GM18498 (cell line): ENCODE measurements around the gene GFPT2.
"Not testable (repeated sequence)": the region's sequence is repeated elsewhere in the genome, so short reads cannot be mapped to it uniquely, and the experiment has no call there.

Experiments used
- ATAC-seq: cut with Tn5 transposase; IDR thresholded peaks from one replicate; pipeline ENCODE4 v1.9.1; 2021; ENCODE audit warnings: mild to moderate bottlenecking, moderate library complexity; ENCODE audit not compliant: unreplicated experiment

The GFPT2 gene

DNA sequence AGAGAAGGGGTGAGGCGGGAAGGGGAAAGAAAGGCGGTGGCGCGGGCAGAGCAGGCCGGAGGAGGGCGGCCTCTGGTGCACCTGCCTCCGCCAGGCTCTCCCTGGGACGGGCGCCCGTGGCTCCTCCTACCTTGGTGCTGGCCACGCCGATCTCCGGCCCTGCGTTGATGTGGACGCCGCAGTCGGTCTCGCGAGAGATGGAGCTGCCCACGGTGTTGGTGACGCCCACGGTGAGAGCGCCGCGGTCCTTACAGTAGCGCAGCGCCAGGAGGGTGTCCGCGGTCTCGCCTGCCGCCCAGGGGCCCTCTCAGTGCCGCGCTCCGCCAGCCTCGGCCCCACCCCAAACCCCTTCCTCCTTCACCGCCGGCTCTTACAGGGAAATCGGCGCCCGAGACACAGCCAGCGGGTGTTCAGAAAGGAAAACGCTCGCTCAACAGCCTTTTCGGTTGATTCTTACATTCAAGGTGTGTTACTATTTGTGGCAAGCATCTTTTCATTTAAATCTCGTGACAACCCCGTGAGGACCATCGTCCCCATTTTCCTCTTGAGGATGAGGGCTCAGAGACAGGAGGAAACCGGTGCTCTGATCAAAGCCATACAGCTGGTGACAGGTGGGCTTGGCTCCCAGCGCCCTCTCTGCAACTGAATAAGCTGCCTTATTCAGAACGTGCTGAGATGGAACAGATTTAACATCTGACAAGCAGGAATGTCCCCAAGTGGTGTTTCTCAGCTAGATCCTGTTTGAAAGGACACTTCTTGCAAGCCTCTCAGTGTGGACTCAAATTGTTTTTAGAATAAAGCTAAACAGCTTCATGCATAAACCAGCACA lies 39.2 kb downstream of the GFPT2 start:
- ATAC-seq = no peak

DNA sequence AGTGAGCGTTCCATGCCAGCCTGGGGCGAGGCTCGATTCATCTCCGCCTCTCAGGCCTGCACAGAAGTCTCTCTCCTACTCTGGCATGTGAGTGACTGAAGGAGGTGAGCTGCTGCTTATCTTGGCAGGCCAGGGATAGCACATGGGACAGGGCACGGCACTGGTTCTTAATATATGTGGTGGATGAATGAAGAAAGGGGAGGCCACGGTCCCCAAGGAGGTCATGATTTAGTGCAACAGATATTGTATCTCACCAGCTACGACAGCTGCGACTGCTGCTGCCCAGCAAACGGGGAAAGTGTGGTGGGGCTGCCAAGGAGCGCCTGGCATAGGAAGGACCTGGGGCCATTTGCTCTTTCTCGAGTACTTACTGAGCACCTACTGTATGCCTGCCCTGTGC lies 41.9 kb downstream of the GFPT2 start:
- ATAC-seq = no peak

DNA sequence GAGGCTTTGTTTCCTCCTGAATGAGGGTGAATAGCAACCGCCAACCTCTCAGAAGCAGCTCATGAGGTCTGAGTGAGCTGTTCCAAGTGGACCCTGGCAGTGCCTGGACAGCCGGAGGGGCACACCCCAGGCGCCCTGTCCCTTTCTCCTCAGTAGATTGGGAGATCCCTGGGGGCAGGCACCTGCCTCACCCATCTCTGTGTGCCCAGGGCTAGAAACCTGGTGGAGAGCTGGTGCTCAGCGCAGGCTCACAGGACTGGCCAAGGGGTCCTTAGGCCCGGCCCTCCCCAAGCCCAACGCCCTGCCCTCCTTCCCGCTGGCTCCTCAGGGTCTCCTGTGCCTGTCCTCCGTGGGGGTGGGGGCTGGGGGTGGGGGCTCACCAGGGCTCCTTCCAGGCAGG lies 46.3 kb downstream of the GFPT2 start:
- ATAC-seq = no peak

DNA sequence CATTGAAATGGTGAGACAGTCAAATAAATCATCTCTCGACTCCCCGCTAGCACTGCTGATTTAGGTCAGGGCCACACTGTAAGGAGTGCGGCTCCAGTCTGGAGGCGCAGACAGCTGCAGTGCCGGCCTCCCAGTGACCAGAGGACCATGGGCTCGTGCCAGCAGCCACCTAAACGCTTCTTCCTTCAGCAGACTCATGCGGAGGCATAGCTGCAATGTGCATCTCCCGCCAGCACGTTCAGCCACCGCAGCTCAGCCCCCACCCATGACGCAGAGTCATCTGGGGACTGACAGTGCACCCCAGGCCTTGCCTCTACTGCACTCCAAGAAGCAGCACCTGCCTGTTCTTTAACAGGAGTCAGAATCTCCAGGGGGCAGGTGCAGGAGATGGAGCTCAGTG lies 47.7 kb downstream of the GFPT2 start:
- ATAC-seq = no peak

DNA sequence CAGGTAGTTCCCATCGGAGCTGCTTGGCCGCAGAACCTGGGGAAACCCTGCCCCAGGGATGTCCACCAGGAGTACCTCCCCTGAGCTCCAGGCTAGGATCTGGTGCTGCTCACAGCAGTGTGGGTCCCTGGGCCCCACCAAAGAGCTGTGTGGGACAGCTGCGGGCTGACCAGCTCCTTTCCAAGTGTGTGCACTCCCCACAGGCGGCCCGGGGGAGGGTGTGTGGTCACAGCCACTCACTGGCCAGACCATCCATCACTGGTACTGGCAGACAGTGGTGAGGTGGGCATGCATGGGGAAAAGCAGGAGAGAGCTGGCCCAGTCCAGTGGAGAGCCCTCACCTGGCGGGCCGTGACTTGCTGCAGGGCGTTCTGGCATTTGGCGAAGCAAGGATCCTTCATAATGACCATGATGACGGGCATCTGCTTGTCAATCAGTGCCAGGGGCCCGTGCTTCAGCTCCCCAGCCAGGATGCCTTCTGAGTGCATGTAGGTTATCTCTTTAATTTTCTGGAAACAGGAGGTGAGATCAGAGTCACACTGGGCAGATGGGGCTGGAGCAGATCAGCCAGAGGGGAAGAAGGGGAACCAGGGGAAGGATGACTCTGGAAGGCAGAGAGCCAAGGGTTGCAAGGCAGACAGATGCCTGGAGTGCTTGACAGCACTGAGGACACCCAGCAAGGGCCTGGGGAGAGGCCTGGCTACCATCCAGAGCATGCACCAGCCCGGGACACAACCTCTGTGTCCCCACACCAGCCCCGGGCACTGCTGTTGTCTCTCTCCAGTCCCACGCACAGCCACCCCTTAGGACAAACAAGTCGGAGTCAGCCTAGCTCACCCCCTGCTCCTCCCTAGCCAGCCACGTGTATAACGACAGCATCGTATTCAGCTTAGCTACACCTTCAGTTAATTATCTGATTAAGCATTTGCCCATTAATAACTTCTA lies 48.4 kb downstream of the GFPT2 start:
- no peak for ATAC-seq

DNA sequence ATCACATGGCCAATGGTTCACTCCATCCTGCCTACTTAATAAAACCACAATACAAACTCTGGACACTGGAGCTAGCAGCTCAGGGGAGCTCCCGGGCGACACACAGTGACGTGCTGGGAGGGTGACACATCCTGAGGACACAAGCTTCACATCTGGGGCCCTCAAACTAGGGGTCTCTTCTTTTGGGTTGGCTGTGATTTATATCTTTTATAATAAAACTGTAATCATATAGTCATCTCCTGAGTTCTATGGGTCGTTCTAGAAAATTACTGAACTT lies 49.2 kb downstream of the GFPT2 start:
- no peak for ATAC-seq

DNA sequence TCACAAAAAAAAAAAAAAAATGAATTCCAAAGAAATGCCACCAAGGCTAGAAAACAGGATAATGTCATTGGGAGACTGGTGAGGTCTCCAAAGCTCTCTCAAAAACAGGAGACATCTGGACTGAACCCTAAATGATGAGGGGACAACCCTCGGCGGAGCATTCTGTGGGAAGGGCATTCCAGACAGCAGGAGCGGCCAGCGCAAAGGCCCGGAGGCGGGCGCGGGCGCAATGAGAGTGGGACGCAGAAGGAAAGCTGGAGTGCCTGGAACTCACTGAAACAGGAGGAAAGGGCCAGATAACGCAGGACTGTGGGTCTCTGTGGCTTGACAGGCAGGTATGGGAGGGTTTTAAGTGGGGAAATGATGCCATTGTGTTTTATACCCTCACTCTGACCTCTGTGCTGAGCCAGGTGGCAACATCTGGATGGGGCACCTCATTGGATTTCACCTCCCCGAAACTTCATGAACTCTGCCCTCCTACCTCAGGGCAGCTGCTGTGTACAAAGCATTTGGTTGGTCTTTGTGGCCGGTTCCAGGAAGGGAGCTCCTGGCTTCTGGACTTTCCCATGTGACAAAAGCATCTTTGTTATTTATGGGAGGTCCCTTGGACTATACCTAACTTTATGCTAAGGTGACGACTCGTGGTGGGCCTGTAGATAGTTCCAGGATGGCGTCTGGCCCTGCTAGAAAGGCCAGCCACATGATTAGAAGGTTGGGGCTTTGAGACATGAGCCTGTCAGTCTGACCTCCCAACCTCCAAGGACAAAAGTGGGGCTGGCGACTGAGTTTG lies 49.7 kb downstream of the GFPT2 start:
- no peak for ATAC-seq

DNA sequence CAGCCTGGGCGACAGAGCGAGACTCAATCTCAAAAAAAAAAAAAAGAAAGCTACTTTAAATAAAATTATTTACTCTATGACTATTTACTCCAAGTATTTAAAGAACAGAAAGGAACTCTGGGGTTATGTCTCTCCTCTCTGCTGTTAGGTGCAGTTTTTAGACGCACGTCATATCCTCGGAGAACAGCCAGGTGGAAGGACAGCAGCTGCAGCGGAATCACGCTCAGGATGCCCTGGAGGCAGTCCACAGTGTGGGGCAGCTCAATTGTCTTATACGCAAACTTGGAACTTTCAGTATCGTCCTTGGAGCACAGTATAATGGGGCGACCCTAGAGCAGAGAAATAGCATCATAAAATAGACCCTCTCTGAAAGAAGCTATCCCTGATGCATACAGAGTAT lies 50.9 kb downstream of the GFPT2 start:
- ATAC-seq = no peak

DNA sequence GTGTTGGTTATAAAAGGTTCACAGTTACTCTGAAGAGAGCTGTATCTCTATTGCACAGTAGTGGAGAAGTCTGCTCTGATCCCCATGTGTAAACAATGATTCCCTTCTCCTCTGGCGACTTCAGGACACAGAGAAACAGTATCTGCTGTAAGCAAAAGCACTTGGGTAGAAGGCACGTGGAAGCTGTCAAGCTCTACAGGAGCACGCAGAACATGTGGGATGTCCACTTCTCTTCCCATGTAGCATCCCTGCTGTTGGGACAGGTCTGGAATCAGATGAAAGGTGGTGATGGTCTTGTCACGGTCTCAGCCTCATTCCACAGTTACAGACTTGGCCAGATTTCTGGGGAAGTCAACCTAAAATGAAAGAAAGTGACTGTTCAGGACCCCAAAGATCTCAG lies 51.9 kb downstream of the GFPT2 start:
- no peak for ATAC-seq

DNA sequence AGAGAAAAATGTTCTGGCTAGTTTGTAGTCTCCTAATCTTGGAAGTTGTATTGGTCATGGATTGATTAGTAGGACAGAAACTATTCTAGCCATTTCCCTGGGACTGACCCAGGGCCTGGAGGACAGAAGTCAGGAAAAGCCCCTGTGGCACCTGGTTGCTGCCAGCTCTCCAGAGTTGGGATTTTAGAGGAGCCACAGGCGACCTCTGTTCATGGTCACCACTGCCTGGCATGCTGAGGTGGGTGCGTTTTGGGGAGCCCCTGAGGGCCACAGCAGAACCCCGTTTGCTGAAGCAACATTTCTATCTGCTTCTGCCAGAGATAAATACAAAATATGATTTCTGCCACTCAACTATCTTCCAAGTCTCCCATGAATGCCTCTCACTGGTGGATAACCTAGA lies 53.6 kb downstream of the GFPT2 start:
- no peak for ATAC-seq

DNA sequence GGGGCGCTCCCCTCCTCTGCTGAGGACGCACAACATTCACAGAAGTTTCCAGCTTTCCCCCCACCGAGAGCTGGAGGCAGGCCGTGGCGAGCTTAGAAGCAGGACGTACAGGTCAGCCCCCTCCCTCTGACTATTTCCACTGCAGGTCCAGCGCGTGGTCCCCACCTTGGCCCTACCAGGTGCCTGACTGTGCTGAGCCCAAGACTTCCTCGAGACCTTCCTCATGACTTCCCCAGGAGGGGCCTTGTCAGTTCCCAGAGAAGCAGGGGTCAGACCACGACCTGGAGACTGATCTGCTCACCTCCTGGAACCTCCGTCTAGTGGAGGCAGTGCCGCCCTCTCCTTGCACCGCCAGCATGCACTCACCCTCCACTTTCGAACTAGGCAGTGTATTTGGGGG lies 54.1 kb downstream of the GFPT2 start:
- ATAC-seq = not testable (repeated sequence)

DNA sequence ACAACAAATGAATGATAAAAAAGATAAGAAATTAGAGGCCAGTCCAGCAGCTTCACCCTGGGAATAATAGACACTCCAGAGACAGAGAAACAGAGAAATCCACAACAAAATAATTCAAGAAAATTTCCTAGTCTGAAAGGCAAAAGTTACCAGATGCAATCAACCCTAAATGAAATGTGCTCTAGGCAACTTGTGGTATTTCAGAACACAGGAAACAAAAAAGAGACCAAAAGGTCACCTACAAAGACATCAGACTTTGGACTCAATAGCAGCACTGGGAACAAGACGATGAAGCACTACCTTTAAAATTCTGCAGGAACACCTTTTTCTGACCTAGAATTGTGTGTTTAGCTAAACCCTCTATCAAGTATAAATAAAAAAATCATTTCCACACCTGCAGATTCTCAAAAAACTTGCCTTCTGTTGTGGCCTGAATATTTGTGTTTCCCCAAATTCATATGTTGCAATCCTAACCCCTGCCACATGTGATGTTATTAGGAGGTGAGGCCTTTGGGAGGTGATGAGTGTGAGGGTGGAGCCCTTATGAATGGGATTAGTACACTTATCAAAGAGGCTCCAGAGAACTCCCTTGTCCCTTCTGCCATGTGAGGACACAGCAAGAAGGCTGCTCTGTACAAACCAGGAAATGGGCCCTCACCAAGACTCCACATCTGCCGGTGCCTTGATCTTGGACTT lies 55.4 kb downstream of the GFPT2 start:
- ATAC-seq = no peak

DNA sequence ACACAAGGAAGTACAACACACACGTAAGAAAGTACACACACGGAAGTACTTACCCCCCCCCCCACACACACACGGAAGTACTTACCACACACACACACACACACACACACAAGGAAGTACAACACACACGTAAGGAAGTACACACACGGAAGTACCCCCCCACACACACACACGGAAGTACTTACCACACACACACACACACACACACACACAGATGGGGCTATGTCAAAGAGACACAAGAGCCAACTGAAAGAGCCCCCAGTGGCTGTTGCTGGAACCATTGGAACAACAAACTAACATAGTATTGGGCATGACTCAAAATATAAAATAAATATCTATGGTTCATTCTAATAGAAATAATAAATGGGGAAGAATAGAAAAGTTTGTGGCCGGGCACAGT lies 56.4 kb downstream of the GFPT2 start:
- ATAC-seq = no peak

DNA sequence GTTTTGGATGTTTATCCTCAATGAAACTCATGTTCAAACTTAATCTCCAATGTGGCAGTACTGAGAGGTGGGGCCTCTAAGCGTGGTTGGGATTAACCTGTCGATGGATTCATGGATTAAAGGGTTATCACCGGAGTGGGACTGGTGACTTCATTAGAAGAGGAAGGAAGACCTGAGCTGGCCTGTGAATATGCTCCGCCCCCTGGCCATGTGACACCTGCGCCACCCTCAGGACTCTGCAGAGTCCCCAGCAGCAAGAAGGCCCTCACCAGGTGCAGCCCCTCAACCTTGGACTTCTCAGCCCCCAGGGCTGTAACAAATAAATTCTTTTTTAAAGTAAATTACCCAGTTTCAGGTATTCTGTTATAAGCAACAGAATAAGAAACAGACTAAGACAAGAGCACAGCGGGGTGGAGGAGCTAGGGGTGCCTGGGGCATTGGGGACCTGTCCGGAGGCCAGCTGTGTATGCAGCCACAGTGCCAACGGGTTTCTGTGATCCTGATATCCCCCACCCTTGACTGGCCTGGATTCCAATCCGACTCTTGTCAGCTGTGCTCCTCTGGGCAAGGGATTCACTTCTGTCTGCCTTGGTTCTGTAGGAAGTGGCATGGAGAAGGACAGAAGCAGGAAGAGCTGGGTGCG lies 58.1 kb downstream of the GFPT2 start:
- no peak for ATAC-seq

DNA sequence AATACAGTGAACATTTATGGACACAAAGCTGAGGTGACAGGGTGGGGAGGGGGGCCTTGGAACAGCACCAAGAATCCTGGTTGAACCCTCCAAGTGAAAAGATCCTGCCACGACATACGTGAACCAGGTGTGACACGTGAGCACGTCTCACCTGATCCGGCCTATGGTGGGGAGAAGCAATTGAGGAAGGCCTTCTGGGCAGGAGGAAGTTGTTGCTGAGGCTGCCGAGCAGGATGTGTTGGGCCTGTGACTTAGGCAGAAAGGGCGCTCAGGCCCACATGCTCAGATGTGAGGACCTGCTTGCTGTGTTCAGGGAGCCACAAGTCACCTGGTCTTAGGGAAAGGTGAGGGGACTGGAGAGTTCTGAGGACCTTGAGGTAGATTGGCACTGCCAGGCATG lies 58.7 kb downstream of the GFPT2 start:
- ATAC-seq = no peak

DNA sequence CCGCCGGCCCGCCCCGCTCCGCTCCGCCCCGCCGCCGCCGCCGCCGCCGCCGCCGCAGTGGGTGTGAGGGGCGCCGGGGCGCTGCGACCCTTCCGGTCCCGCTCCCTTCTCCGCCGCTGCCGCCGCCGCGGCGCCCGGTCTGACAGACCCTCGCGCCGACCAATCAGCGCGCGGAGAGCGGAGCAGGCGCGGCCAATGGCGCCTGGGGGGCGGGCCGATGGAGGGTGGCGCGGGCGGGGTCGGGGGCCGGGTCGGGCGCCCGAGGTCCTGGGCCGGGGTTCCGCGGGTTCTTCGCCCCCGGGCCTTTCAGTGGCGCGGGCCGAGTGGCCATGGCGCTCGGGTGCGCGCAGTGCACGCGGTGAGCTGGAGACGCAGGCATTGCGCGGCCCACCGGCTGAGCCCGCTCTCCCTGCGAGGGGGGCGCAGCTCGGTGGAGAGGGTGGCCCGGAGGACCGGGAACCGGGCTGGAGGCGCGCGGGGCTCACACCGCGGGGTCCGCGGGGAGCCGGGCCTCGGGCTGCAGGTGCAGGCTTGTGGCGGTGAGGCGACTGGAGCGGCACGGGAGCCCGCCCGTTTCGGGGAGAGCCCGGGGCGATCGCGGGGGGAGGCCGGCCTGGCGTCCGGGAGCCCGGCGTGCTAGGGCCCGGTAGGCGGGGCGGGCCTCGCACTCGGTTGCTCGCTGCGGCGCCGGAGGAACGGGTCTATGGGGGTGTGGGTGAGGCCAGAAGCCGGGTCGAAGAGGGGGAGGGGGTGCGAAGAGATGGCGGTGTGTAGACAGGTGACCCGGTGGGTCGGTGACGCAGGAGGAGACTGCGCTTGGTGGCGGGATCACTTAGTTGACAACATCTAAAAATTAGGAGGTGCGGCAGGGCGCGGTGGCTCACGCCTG lies 60.9 kb downstream of the GFPT2 start, which contains the start of gene MAPK9:
MAPK9 (minus strand) TSS at position 141 of the 889 bp plus-strand sequence. CDS start 11,522 bp downstream, outside the sequence.
- peak; percentile 89 for ATAC-seq

DNA sequence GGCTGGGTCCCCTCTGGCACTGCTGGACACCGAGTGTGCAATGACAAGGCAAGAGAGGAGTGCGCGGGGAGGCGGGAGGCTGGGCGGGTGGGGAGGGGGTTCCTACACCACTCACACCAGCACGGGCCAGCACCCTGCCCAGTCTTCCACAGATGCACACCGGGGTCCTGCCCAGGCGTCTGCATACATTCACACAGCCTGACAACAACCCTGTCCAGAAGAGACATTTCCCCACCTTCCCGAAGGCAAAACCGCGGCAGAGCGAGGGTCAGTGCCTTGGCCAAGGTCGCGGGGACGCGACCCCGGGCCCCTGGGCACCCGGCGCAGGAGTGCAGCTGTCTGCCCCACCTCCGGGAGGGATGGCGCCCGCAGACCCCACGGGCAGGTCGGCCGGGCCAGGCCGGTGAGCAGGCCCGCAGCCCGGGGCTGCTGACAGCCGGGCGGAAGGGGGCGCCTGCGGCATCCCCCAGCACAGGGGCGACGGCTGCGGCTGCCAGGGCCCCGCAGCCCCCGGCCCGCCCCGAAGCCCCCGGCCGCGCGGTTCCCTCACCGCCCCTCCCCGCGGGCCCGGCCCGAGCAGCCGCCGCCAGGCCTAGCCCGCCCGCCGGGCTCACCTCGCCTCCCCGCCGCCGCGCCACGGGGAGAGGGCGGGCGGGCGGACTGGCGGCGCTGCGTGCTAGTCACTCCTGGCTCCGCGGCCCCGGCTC lies 61.7 kb downstream of the GFPT2 start:
- peak; percentile 43 for ATAC-seq

DNA sequence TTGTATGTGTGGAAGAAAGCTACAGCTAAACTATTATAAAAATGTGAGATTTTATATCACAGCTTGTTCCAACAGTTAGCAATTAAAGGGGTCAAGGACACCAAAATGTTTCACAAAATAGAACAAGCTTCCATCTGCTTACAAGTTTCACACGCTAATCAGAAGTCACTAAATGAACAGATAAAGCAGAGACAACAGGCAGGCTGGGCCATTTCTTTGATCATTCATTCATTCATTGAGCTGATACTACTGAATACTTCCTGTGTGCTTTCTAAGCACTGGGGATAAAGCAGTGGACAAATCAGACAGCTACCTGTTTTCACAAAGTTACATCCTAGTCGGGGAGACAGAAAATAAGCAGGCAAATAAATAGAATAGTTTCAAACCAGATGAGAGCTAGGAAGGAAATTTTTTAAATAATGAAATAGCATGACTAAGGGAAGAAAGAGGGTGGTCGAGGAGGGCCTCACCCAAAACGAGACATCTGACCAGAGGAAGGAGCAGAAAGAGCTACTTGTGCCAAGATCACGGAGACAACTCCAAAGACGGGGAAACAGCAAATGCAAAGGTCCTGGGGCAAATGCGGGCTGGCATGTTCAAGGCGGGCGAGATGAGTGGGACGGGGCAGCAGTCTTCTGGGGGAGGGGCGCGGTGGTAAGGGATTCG lies 62.4 kb downstream of the GFPT2 start:
- no peak for ATAC-seq
